Sigmoid colon (tissue), 7 donors: ENCODE results near the gene AGT. TPM values are rescaled to one million over a fixed set of nuclear protein-coding genes. Genes with fewer than 3 reads are reported as not detected.

Experiments used
- DNase-seq: peaks from one replicate; pipeline ENCODE4 v3.0.0-alpha.2; 2019
- H3K27ac ChIP-seq, 4 donors: fragments of 200-600 bp; sonication (generic); one replicate each; pipeline ENCODE4 v1.5.1; 2016 to 2019; ENCODE audit warnings: mild to moderate bottlenecking in 1 of 4
- H3K27me3 ChIP-seq, 3 donors: fragments of 200-600 bp; sonication (generic); one replicate each; pipeline ENCODE4 v1.5.1; 2019; ENCODE audit warnings: mild to moderate bottlenecking in 1 of 3
- H3K36me3 ChIP-seq, 4 donors: fragments of 200-600 bp; sonication (generic); one replicate each; pipeline ENCODE4 v1.5.1; 2016 to 2019
- H3K4me1 ChIP-seq, 4 donors: fragments of 200-600 bp; sonication (generic); one replicate each; pipeline ENCODE4 v1.5.1; 2017 to 2019
- H3K4me3 ChIP-seq, 4 donors: fragments of 200-600 bp; sonication (generic); one replicate each; pipeline ENCODE4 v1.5.1; 2017 to 2019; ENCODE audit warnings: mild to moderate bottlenecking in 2 of 4, moderate library complexity in 1 of 4
- H3K9me3 ChIP-seq, 4 donors: fragments of 200-600 bp in 3 of 4; sonication (generic) in 3 of 4; one replicate each; pipeline versions ENCODE4 v1.5.1 to v1.6.1; 2013 to 2019
- CTCF ChIP-seq, 4 experiments: fragments of 450-650 bp in 3 of 4; fragments of 200-600 bp in 1 of 4; IDR thresholded peaks; one replicate each; pipeline ENCODE4 v1.5.1; 2016 to 2019; ENCODE audit warnings: antibody characterized with exemption in 4 of 4, mild to moderate bottlenecking in 3 of 4, moderate library complexity in 2 of 4
- EP300 ChIP-seq, 4 donors: sonication (generic); formaldehyde crosslinking; IDR thresholded peaks; one replicate each; pipeline ENCODE4 v1.6.1; 2017; ENCODE audit warnings: antibody characterized with exemption in 4 of 4
- POLR2A ChIP-seq, 2 donors: fragments of 450-650 bp; IDR thresholded peaks; one replicate each; pipeline ENCODE4 v1.6.1; 2016; ENCODE audit warnings: antibody characterized with exemption in 2 of 2, mild to moderate bottlenecking in 2 of 2, moderate library complexity in 2 of 2
- POLR2AphosphoS5 ChIP-seq, 4 donors: sonication (generic); formaldehyde crosslinking; IDR thresholded peaks; one replicate each; pipeline ENCODE4 v1.6.1; 2017; ENCODE audit warnings: antibody characterized with exemption in 4 of 4
- WGBS, 2 donors: extraction: QIAGEN DNeasy Blood & Tissue Kit; methylation state at CpG; one replicate each; pipeline ENCODE4 v1.1.7; 2013; 5-methylcytosine and 5-hydroxymethylcytosine counted together
- intact Hi-C: fragments of 100-400 bp; cut with DNase I; formaldehyde crosslinking; loops from one replicate; pipeline ENCODE4 v1.15.1; 2023
- polyA plus RNA-seq, 3 donors: library from polyadenylated mRNA; stranded (reverse); fragments of 200-250 nt; gene quantifications; one replicate each; pipeline ENCODE4 v1.2.3, GENCODE V29; 2013
- total RNA-seq, 4 donors: library from RNA; depleted of rRNA; stranded (reverse); fragments of >200 nt; gene quantifications; one replicate each; pipeline ENCODE4 v1.1.0, GENCODE V29; 2016
- donor health status: healthy with polysubstance abuse.
- donor health status: Bipolar disorder and iron deficiency.
- donor health status: healthy.

The AGT gene
- total and polyA plus RNA-seq, 7 donors: 0.36 to 9.2 (median 1.7) TPM

- Histone ChIP-seq H3K27me3 (no peaks in the 10 kb centered on the region), H3K36me3 (no peaks in the 10 kb centered on the region), H3K4me1 (peaks cover 0 to 17% (median 11%) of the 10 kb centered on the region in 4 donors), H3K4me3 (peak overlapping the region in 2 of 4 donors; percentile 22 to 35), H3K27ac (peak overlapping the region in 2 of 4 donors; percentile 23 to 48), H3K9me3 (no peaks in the 10 kb centered on the region)
- no peak for TF ChIP-seq POLR2A (IDR thresholded peaks at IDR 0.05)
- TF ChIP-seq EP300 (IDR thresholded peaks at IDR 0.05): no peak
- TF ChIP-seq CTCF (IDR thresholded peaks at IDR 0.05): no peak
- TF ChIP-seq POLR2AphosphoS5 (IDR thresholded peaks at IDR 0.05): no peak
- intact Hi-C loops: no loop called here
- WGBS, 2 donors: 50 to 76% methylated on average over 5 of the region's 5 CpGs
- no peak for DNase-seq
These were observed 39.3 kb upstream of the AGT start for GRCh38 chr1:230753191-230753585.

- peaks cover 0 to 17% (median 11%) of the 10 kb centered on the region in 4 donors for H3K4me1 ChIP-seq
- no peak overlapping the region for H3K27ac ChIP-seq
- 12 to 62% methylated on average over 6 of the region's 6 CpGs for WGBS, 2 donors
- H3K36me3 ChIP-seq: no peaks in the 10 kb centered on the region
- no peak for DNase-seq
- no peaks in the 10 kb centered on the region for H3K9me3 ChIP-seq
- no peaks in the 10 kb centered on the region for H3K27me3 ChIP-seq
- H3K4me3 ChIP-seq: no peak overlapping the region
- TF ChIP-seq CTCF (IDR thresholded peaks at IDR 0.05): no peak
- TF ChIP-seq POLR2AphosphoS5 (IDR thresholded peaks at IDR 0.05): no peak
- no peak for TF ChIP-seq POLR2A (IDR thresholded peaks at IDR 0.05)
- no peak for TF ChIP-seq EP300 (IDR thresholded peaks at IDR 0.05)
- intact Hi-C loops: no loop called here
These were observed 38.5 kb upstream of the AGT start for GRCh38 chr1:230752407-230752806.

GRCh38 chr1:230750986-230751625 is 37.2 kb upstream of the AGT start:
- Histone ChIP-seq H3K4me1 (peaks cover 0 to 17% (median 11%) of the 10 kb centered on the region in 4 donors), H3K9me3 (no peaks in the 10 kb centered on the region), H3K36me3 (no peaks in the 10 kb centered on the region), H3K27ac (no peak overlapping the region), H3K27me3 (no peaks in the 10 kb centered on the region), H3K4me3 (no peak overlapping the region)
- WGBS, 2 donors: 18 to 60% methylated on average over 6 of the region's 6 CpGs
- no peak for DNase-seq
- TF ChIP-seq CTCF (IDR thresholded peaks at IDR 0.05): no peak
- no peak for TF ChIP-seq POLR2A (IDR thresholded peaks at IDR 0.05)
- no peak for TF ChIP-seq POLR2AphosphoS5 (IDR thresholded peaks at IDR 0.05)
- TF ChIP-seq EP300 (IDR thresholded peaks at IDR 0.05): no peak
- intact Hi-C loops: no loop called here

GRCh38 chr1:230750576-230750975 is 36.7 kb upstream of the AGT start:
- Histone ChIP-seq H3K36me3 (no peaks in the 10 kb centered on the region), H3K4me3 (no peak overlapping the region), H3K27me3 (no peaks in the 10 kb centered on the region), H3K4me1 (peaks cover 0 to 17% (median 11%) of the 10 kb centered on the region in 4 donors), H3K9me3 (no peaks in the 10 kb centered on the region), H3K27ac (no peak overlapping the region)
- 34 to 70% methylated on average over 5 of the region's 5 CpGs for WGBS, 2 donors
- DNase-seq: no peak
- intact Hi-C loops: no loop called here
- no peak for TF ChIP-seq EP300 (IDR thresholded peaks at IDR 0.05)
- no peak for TF ChIP-seq POLR2A (IDR thresholded peaks at IDR 0.05)
- TF ChIP-seq POLR2AphosphoS5 (IDR thresholded peaks at IDR 0.05): no peak
- no peak for TF ChIP-seq CTCF (IDR thresholded peaks at IDR 0.05)

GRCh38 chr1:230749635-230750034 is 35.7 kb upstream of the AGT start:
- no peak for TF ChIP-seq EP300 (IDR thresholded peaks at IDR 0.05)
- TF ChIP-seq CTCF (IDR thresholded peaks at IDR 0.05): no peak
- TF ChIP-seq POLR2AphosphoS5 (IDR thresholded peaks at IDR 0.05): no peak
- TF ChIP-seq POLR2A (IDR thresholded peaks at IDR 0.05): no peak
- no peaks in the 10 kb centered on the region for H3K36me3 ChIP-seq
- H3K27ac ChIP-seq: no peak overlapping the region
- intact Hi-C loops: no loop called here
- H3K4me1 ChIP-seq: peaks cover 0 to 15% (median 11%) of the 10 kb centered on the region in 4 donors
- H3K4me3 ChIP-seq: no peak overlapping the region
- 82 to 86% methylated on average over 3 of the region's 3 CpGs for WGBS, 2 donors
- DNase-seq: no peak
- no peaks in the 10 kb centered on the region for H3K9me3 ChIP-seq
- H3K27me3 ChIP-seq: no peaks in the 10 kb centered on the region
